ENCODE data around the gene MBTPS1.
A peak's percentile ranks its signal among the peaks of the same experiment; 100 is the strongest.

MBTPS1 gene

GRCh38 chr16:84155771-84156170 is 39.0 kb upstream of the MBTPS1 start:
- TF ChIP-seq CTCF (conservative IDR thresholded peaks at IDR 0.05; ENCODE audit: low read length), result no peak
- H3K4me3 ChIP-seq (ENCODE audit: low read length), result no peak overlapping the region
- DNase-seq (ENCODE audit: low read depth), result no peak

- H3K4me3 ChIP-seq (ENCODE audit: low read length), result no peak overlapping the region
- TF ChIP-seq CTCF (conservative IDR thresholded peaks at IDR 0.05; ENCODE audit: low read length), result no peak
- DNase-seq (ENCODE audit: low read depth), result no peak
These were observed 38.5 kb upstream of the MBTPS1 start for GRCh38 chr16:84155226-84155625.

GRCh38 chr16:84153660-84154214 is 37.0 kb upstream of the MBTPS1 start:
- no peak for DNase-seq (ENCODE audit: low read depth)
- H3K4me3 ChIP-seq (ENCODE audit: low read length), result no peak overlapping the region
- TF ChIP-seq CTCF (conservative IDR thresholded peaks at IDR 0.05; ENCODE audit: low read length), result no peak

GRCh38 chr16:84150926-84151325 is 34.2 kb upstream of the MBTPS1 start:
- no peak for DNase-seq (ENCODE audit: low read depth)
- no peak for TF ChIP-seq CTCF (conservative IDR thresholded peaks at IDR 0.05; ENCODE audit: low read length)
- no peak overlapping the region for H3K4me3 ChIP-seq (ENCODE audit: low read length)

- peak within 1 kb of the TSS; percentile 80 for H3K4me3 ChIP-seq (ENCODE audit: low read length)
- TF ChIP-seq CTCF (conservative IDR thresholded peaks at IDR 0.05; ENCODE audit: low read length), result no peak
- DNase-seq (ENCODE audit: low read depth), result peak; percentile 76
These were observed 28.3 kb upstream of the MBTPS1 start, which contains the start of the genes DNAAF1 and HSDL1 for GRCh38 chr16:84144859-84145639. TSS of gene DNAAF1 (plus strand) at chr16:84145308. CDS start at chr16:84145441, 133 bp downstream. TSS of gene HSDL1 (minus strand) at chr16:84145177. CDS start at chr16:84131321, 13,856 bp downstream.

- no peak for TF ChIP-seq CTCF (conservative IDR thresholded peaks at IDR 0.05; ENCODE audit: low read length)
- DNase-seq (ENCODE audit: low read depth), result no peak
- H3K4me3 ChIP-seq (ENCODE audit: low read length), result peak overlapping the region; percentile 75
These were observed 27.6 kb upstream of the MBTPS1 start for GRCh38 chr16:84144209-84144858.
